PC-9 (cell line): ENCODE results near the gene OR2AT4. TPM values are rescaled to one million over a fixed set of nuclear protein-coding genes. Genes with fewer than 3 reads are reported as not detected.
"Not testable (repeated sequence)": the region's sequence is repeated elsewhere in the genome, so short reads cannot be mapped to it uniquely, and the experiment has no call there.

Experiments
- BruUV-seq: library from RNA; stranded (reverse); fragments of 400-500 nt; replicated peaks from 2 replicates; lab custom pipeline; 2021; lab: Mats Ljungman, UMichigan
- CTCF ChIA-PET: fragments of 300-600 bp; sonication (Branson Sonifier 250); formaldehyde crosslinking; loops from one replicate; lab custom pipeline; 2022; ENCODE audit warnings: antibody characterized with exemption; lab: Charles Lee
- POLR2A ChIA-PET: fragments of 300-600 bp; sonication (Branson Sonifier 250); formaldehyde crosslinking; loops from one replicate; lab custom pipeline; 2022; ENCODE audit warnings: antibody characterized with exemption; ENCODE audit not compliant: unreplicated experiment; lab: Charles Lee
- DNase-seq, 2 experiments: peaks; one replicate each; pipeline versions ENCODE4 v3.0.0 to v3.0.0-alpha.2; 2015 to 2022; ENCODE audit warnings: mixed read lengths in 1 of 2
- H2AFZ ChIP-seq: fragments of 200-600 bp; sonication (generic); 2 replicates; pipeline ENCODE4 v1.8.1; 2017; ENCODE audit warnings: antibody characterized with exemption
- H3F3A ChIP-seq: fragments of 200-600 bp; sonication (generic); 2 replicates; pipeline ENCODE4 v1.8.1; 2017; ENCODE audit warnings: antibody characterized with exemption, mild to moderate bottlenecking, low read depth; ENCODE audit not compliant: insufficient read depth
- H3K27ac ChIP-seq: fragments of 200-600 bp; sonication (generic); 2 replicates; pipeline ENCODE4 v1.6.1; 2016; ENCODE audit warnings: mixed run types
- H3K27me3 ChIP-seq: fragments of 200-600 bp; sonication (generic); 2 replicates; pipeline ENCODE4 v1.6.1; 2016; ENCODE audit warnings: low read depth, mixed run types; ENCODE audit not compliant: insufficient read depth
- H3K36me3 ChIP-seq: fragments of 200-600 bp; sonication (generic); 2 replicates; pipeline ENCODE4 v1.6.1; 2016; ENCODE audit warnings: low read depth, mixed run types
- H3K4me1 ChIP-seq: fragments of 200-600 bp; sonication (generic); replicated peaks from 2 replicates; pipeline ENCODE4 v1.6.1; 2016; ENCODE audit warnings: mixed run types; ENCODE audit not compliant: insufficient read depth
- H3K4me2 ChIP-seq: fragments of 200-600 bp; sonication (generic); 2 replicates; pipeline ENCODE4 v1.6.1; 2017; ENCODE audit warnings: mixed run types
- H3K4me3 ChIP-seq: fragments of 200-600 bp; sonication (generic); 2 replicates; pipeline ENCODE4 v1.6.1; 2016; ENCODE audit warnings: mixed run types
- H3K79me2 ChIP-seq: fragments of 200-600 bp; sonication (generic); 2 replicates; pipeline ENCODE4 v1.6.1; 2017; ENCODE audit warnings: low read depth, mixed run types
- H3K9me2 ChIP-seq: fragments of 200-600 bp; sonication (generic); 2 replicates; pipeline ENCODE4 v1.8.1; 2017; ENCODE audit warnings: mild to moderate bottlenecking; ENCODE audit not compliant: insufficient read depth
- H3K9me3 ChIP-seq: fragments of 200-600 bp; sonication (generic); 2 replicates; pipeline ENCODE4 v1.8.1; 2016; ENCODE audit warnings: low read depth; ENCODE audit not compliant: insufficient read depth
- H4K20me1 ChIP-seq: fragments of 200-600 bp; sonication (generic); 2 replicates; pipeline ENCODE4 v1.8.1; 2017; ENCODE audit not compliant: insufficient read depth
- CTCF ChIP-seq: fragments of 200-600 bp; sonication (generic); conservative IDR thresholded peaks from 2 replicates; pipeline ENCODE4 v1.6.1; 2017; ENCODE audit warnings: mixed run types, antibody characterized with exemption, mild to moderate bottlenecking, moderate library complexity
- EZH2 ChIP-seq: fragments of 200-600 bp; sonication (generic); IDR thresholded peaks from 2 replicates; pipeline ENCODE4 v1.8.0; 2017; ENCODE audit warnings: antibody characterized with exemption, low read depth
- intact Hi-C: fragments of 100-400 bp; cut with micrococcal nuclease; formaldehyde crosslinking; loops from one replicate; pipeline ENCODE4 v1.10.0; 2022; ENCODE audit not compliant: unreplicated experiment
- total RNA-seq: library from RNA; stranded (reverse); gene quantifications from 2 replicates; pipeline ENCODE4 v1.2.3, GENCODE V29; 2021

OR2AT4 gene
- total RNA-seq, 1 experiment from 2014 or later: 0.11 TPM

DNA sequence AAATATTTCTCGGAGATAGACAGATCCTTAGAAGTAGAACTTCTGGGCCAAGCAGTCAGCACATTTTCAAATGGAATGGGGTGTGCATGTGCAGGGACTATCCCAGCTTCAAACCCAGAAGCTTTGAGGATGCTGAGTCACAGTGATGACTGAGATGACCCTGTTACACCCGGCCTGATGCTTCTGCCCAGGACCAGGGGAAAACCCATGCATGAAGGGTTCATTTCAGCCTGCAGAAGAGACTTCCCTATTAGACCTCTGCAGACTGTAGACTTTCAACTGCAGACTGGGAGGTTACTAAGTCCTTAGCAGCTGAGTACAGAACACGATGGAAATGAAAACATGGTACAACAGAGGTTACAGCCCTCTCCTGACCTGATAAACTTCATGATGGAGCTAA is 3.6 kb upstream of the OR2AT4 start:
- peak in 1 of 2 experiments; percentile 11 for DNase-seq

DNA sequence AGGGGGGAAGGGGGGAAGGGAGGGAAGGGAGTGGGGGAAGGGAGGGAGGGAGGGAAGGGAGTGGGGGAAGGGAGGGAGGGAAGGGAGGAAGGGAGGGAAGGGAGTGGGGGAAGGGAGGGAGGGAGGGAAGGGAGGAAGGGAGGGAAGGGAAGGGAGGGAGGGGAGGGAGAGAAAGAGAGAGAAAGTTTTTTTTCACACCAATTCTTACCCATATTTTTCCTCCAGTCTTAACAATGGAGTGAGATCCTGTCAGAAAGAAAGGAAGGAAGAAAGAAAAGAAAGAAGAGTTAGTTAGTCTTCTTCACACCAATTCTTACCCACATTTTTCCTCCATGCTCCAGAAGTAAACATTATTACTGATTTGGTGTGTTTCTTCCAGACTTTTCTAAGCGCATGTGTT is 3.0 kb upstream of the OR2AT4 start:
- Histone ChIP-seq H3K79me2 (no peaks in the 10 kb centered on the region), H4K20me1 (no peaks in the 10 kb centered on the region), H3K4me3 (no peak overlapping the region), H3K27me3 (peaks cover 20% of the 10 kb centered on the region), H2AFZ (no peak overlapping the region), H3F3A (no peaks in the 10 kb centered on the region), H3K4me2 (no peak overlapping the region), H3K27ac (no peak overlapping the region), H3K4me1 (no peaks in the 10 kb centered on the region), H3K36me3 (no peaks in the 10 kb centered on the region), H3K9me2 (no peaks in the 10 kb centered on the region), H3K9me3 (no peaks in the 10 kb centered on the region)
- CTCF ChIA-PET: no interaction called here
- TF ChIP-seq EZH2: no peak
- no peak for TF ChIP-seq CTCF
- no peak for DNase-seq
- POLR2A ChIA-PET: no interaction called here
- intact Hi-C loops: no loop called here
- no TSS peak for BruUV-seq

More for the DNA sequence above, 3.6 kb upstream of the OR2AT4 start:
- Histone ChIP-seq H4K20me1 (no peaks in the 10 kb centered on the region), H3K4me2 (no peak overlapping the region), H3K4me1 (no peaks in the 10 kb centered on the region), H3K79me2 (no peaks in the 10 kb centered on the region), H3K4me3 (no peak overlapping the region), H3K9me2 (no peaks in the 10 kb centered on the region), H3K36me3 (no peaks in the 10 kb centered on the region), H2AFZ (no peak overlapping the region), H3K9me3 (no peaks in the 10 kb centered on the region), H3F3A (no peaks in the 10 kb centered on the region), H3K27ac (no peak overlapping the region), H3K27me3 (peaks cover 13% of the 10 kb centered on the region)
- ChIA-PET POLR2A (no interaction called here), CTCF (interaction anchor here (0.7 kb wide), 1 partner anchor 839 kb away, joined by 3 read pairs; no protein-coding TSS in a partner anchor)
- intact Hi-C loops: no loop called here
- BruUV-seq: no TSS peak
- no peak for TF ChIP-seq CTCF
- no peak for TF ChIP-seq EZH2

DNA sequence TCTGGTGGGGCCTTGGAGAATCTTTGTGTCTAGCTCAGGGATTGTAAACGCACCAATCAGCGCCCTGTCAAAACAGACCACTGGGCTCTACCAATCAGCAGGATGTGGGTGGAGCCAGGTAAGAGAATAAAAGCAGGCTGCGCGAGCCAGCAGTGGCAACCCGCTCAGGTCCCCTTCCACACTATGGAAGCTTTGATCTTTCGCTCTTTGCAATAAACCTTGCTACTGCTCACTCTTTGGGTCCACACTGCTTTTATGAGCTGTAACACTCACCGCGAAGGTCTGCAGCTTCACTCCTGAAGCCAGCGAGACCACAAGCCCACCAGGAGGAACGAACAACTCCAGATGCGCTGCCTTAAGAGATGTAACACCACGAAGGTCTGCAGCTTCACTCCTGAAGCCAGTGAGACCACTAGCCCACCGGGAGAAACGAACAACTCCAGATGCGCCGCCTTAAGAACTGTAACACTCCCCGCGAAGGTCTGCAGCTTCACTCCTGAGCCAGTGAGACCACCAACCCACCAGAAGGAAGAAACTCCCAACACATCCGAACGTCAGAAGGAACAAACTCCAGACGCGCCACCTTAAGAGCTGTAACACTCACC is 2.3 kb upstream of the OR2AT4 start:
- H3K9me2 ChIP-seq, H4K20me1 ChIP-seq, H3K4me1 ChIP-seq, DNase-seq, CTCF ChIA-PET, POLR2A ChIA-PET, H3K79me2 ChIP-seq, intact Hi-C loops, H3K27ac ChIP-seq, H3K4me3 ChIP-seq, BruUV-seq, H3K4me2 ChIP-seq, H2AFZ ChIP-seq, H3K9me3 ChIP-seq, H3F3A ChIP-seq, H3K36me3 ChIP-seq: not testable (repeated sequence)
- peaks cover 27% of the 10 kb centered on the region for H3K27me3 ChIP-seq

DNA sequence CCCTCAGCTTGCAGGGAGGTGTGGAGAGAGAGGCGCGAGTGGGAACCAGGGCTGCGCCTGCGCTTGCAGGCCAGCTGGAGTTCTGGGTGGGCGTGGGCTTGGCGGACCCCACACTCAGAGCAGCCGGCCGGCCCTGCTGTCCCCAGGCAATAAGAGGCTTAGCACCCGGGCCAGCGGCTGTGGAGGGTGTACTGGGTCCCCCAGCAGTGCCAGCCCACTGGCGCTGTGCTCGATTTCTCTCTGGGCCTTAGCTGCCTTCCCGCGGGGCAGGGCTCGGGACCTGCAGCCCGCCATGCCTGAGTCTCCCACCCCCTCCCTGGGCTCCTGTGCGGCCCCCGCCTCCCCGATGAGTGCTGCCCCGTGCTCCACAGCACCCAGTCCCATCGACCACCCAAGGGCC is 1.5 kb upstream of the OR2AT4 start:
- CTCF ChIA-PET, H3K36me3 ChIP-seq, H3K79me2 ChIP-seq, BruUV-seq, H3K4me2 ChIP-seq, H3K4me1 ChIP-seq, H3F3A ChIP-seq, H3K27ac ChIP-seq, DNase-seq, POLR2A ChIA-PET, H3K4me3 ChIP-seq, H4K20me1 ChIP-seq, H2AFZ ChIP-seq, H3K9me2 ChIP-seq, intact Hi-C loops, H3K9me3 ChIP-seq: not testable (repeated sequence)
- H3K27me3 ChIP-seq: peaks cover 32% of the 10 kb centered on the region
